ENCODE data around the gene PSMD11. TPM values are rescaled to one million over a fixed set of nuclear protein-coding genes. Genes with fewer than 3 reads are reported as not detected.

Gene PSMD11
- total and polyA plus RNA-seq, 12 donors: 25.0 to 128 (median 57.1) TPM

GRCh38 chr17:32443827-32444300, 446 bp upstream of the PSMD11 start:
- H3K27me3 ChIP-seq: no peaks in the 10 kb centered on the region
- intact Hi-C loops (cut with DNase I): no loop called here
- TF ChIP-seq POLR2A (IDR thresholded peaks at IDR 0.05) (no peak), CTCF (IDR thresholded peaks at IDR 0.05) (peak in 2 of 6 experiments; percentile 73 to 79)
- 5 to 7% (median 7%) methylated on average over 24 to 29 of the region's 29 CpGs for WGBS, 4 donors
- peak overlapping the region in 1 of 5 donors; percentile 82 for H3K27ac ChIP-seq
- H3K36me3 ChIP-seq (replicated peaks in 1 of 2): peaks cover 0 to 21% of the 10 kb centered on the region in 2 donors
- peak in 2 of 7 donors; percentile 34 to 58 for DNase-seq
- peaks cover 8 to 18% of the 10 kb centered on the region in 2 donors for H3K4me1 ChIP-seq (replicated peaks in 1 of 2)
- peak overlapping the region in 2 of 4 donors; percentile 67 to 87 for H3K4me3 ChIP-seq
- H3K9me3 ChIP-seq (replicated peaks in 1 of 3): no peaks in the 10 kb centered on the region

GRCh38 chr17:32445074-32445415, 735 bp downstream of the PSMD11 start:
- peaks cover 8 to 18% of the 10 kb centered on the region in 2 donors for H3K4me1 ChIP-seq (replicated peaks in 1 of 2)
- WGBS, 4 donors: 0 to 1% (median 0%) methylated on average over 8 to 14 of the region's 14 CpGs
- intact Hi-C loops (cut with DNase I): no loop called here
- H3K4me3 ChIP-seq: peak overlapping the region; percentile 67 to 87 (median 84)
- TF ChIP-seq CTCF (IDR thresholded peaks at IDR 0.05): no peak
- peak in 1 of 2 donors; percentile 30 for TF ChIP-seq POLR2A (IDR thresholded peaks at IDR 0.05)
- H3K9me3 ChIP-seq (replicated peaks in 1 of 3): no peaks in the 10 kb centered on the region
- H3K27ac ChIP-seq: peak overlapping the region; percentile 37 to 87 (median 81)
- DNase-seq: peak in 5 of 7 donors; percentile 43 to 60 (median 52)
- no peaks in the 10 kb centered on the region for H3K27me3 ChIP-seq
- peaks cover 0 to 32% of the 10 kb centered on the region in 2 donors for H3K36me3 ChIP-seq (replicated peaks in 1 of 2)

DNA sequence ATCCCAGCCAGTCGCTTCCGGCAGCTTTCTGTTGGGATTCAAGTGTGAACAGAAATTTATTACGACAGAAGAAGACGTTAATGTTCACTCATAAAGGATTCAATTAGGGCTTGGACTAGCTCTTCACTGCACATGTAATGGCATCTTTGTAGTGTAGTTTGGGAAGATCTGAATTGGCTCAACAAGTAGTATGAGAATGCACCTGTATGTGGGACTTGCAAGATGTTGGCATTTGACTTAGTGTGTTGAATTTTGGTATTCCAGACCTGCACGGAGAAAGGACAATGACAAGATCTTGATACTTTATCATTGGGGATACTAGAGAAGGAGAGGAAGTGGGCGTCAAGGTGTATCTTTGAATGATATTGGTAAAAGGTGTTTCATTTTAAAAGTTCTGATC, 1.2 kb downstream of the PSMD11 start:
- H3K9me3 ChIP-seq (replicated peaks in 1 of 3): no peaks in the 10 kb centered on the region
- 18 to 27% (median 19%) methylated on average over 6 of the region's 6 CpGs for WGBS, 4 donors
- H3K36me3 ChIP-seq (replicated peaks in 1 of 2): peaks cover 0 to 34% of the 10 kb centered on the region in 2 donors
- intact Hi-C loops (cut with DNase I): no loop called here
- DNase-seq: no peak
- H3K27ac ChIP-seq: peak overlapping the region in 4 of 5 donors; percentile 78 to 87 (median 82)
- no peaks in the 10 kb centered on the region for H3K27me3 ChIP-seq
- H3K4me3 ChIP-seq: peak overlapping the region in 2 of 4 donors; percentile 67 to 87
- H3K4me1 ChIP-seq (replicated peaks in 1 of 2): peaks cover 8 to 18% of the 10 kb centered on the region in 2 donors
- TF ChIP-seq CTCF (IDR thresholded peaks at IDR 0.05): no peak
- no peak for TF ChIP-seq POLR2A (IDR thresholded peaks at IDR 0.05)

GRCh38 chr17:32445971-32446370, 1.7 kb downstream of the PSMD11 start:
- Histone ChIP-seq H3K4me1 (replicated peaks in 1 of 2) (peaks cover 8 to 18% of the 10 kb centered on the region in 2 donors), H3K36me3 (replicated peaks in 1 of 2) (peaks cover 0 to 36% of the 10 kb centered on the region in 2 donors), H3K4me3 (peak overlapping the region in 1 of 4 donors; percentile 67), H3K9me3 (replicated peaks in 1 of 3) (no peaks in the 10 kb centered on the region), H3K27ac (no peak overlapping the region), H3K27me3 (no peaks in the 10 kb centered on the region)
- intact Hi-C loops (cut with DNase I): no loop called here
- no peak for DNase-seq
- 59 to 89% (median 63%) methylated on average over 2 of the region's 2 CpGs for WGBS, 4 donors
- TF ChIP-seq POLR2A (IDR thresholded peaks at IDR 0.05) (no peak), CTCF (IDR thresholded peaks at IDR 0.05) (no peak)

Measured in adrenal gland (tissue), 12 donors.